Measurements from ENCODE around the gene HGFAC.

Gene HGFAC

DNA sequence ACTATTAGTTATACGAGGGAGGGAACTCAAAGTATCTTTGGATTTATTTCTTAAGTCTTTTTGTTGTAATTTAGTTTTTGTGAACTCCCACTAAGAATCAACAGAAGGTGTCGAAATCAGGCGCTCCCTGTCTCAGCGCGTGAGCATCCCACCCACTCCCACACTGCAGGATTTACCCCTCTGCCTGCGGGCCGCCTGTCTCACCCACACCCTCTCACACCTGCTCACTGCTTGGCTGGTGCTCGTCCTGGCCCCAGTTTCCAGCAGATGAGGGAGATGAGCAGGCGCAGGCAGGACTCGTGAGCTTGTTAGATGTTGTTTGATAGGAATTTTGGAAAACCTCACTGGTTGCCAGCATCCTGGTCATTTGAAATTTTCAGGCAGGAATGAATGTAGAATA, 20.8 kb upstream of the HGFAC start:
- no peak for TF ChIP-seq CTCF (IDR thresholded peaks at IDR 0.05; ENCODE audit: insufficient read depth, low read length, poor library complexity, severe bottlenecking)
- Histone ChIP-seq H3K4me3 (replicated peaks; ENCODE audit: low read depth, low read length) (no peak overlapping the region), H3K36me3 (ENCODE audit: control insufficient read depth, insufficient read depth, low read length) (no peaks in the 10 kb centered on the region), H3K27me3 (replicated peaks; ENCODE audit: control insufficient read depth, insufficient read depth, low read length) (no peaks in the 10 kb centered on the region; the same call in 1 of the 2 replicates)
- no peak for DNase-seq (ENCODE audit: extremely low read depth, insufficient read length)

DNA sequence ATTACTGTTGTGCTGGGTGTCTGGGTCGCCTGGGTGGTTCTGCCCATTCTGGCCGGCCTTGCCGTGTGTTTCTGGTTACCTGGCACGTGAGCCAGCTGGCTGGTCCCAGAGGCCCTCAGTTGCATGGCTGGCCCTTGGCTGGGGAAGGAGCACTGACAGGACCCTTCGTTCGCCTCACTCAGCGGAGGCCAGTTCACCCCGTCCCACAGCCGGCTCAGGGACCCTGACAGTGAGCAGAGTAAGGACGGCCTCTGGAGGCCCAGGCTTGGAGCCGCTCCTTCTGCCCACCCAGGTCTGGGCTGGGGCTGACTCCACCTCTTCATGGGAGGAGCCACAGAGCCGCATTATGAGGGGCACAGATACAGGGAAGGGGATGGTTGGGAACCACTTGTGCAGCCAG, 20.3 kb upstream of the HGFAC start:
- Histone ChIP-seq H3K36me3 (ENCODE audit: control insufficient read depth, insufficient read depth, low read length) (no peaks in the 10 kb centered on the region), H3K4me3 (replicated peaks; ENCODE audit: low read depth, low read length) (no peak overlapping the region)

GRCh38 chr4:3422241-3422801, 19.4 kb upstream of the HGFAC start:
- H3K36me3 ChIP-seq (ENCODE audit: control insufficient read depth, insufficient read depth, low read length) = no peaks in the 10 kb centered on the region
- no peaks in the 10 kb centered on the region for H3K27me3 ChIP-seq (replicated peaks; ENCODE audit: control insufficient read depth, insufficient read depth, low read length)
- no peak for DNase-seq (ENCODE audit: extremely low read depth, insufficient read length)

More for the DNA sequence above, 20.3 kb upstream of the HGFAC start:
- no peak for TF ChIP-seq CTCF (IDR thresholded peaks at IDR 0.05; ENCODE audit: insufficient read depth, low read length, poor library complexity, severe bottlenecking)
- no peaks in the 10 kb centered on the region; the same call in 1 of the 2 replicates for H3K27me3 ChIP-seq (replicated peaks; ENCODE audit: control insufficient read depth, insufficient read depth, low read length)
- DNase-seq (ENCODE audit: extremely low read depth, insufficient read length) = no peak

GRCh38 chr4:3422808-3423297, 18.9 kb upstream of the HGFAC start:
- Histone ChIP-seq H3K27me3 (replicated peaks; ENCODE audit: control insufficient read depth, insufficient read depth, low read length) (no peaks in the 10 kb centered on the region), H3K36me3 (ENCODE audit: control insufficient read depth, insufficient read depth, low read length) (no peaks in the 10 kb centered on the region), H3K4me3 (replicated peaks; ENCODE audit: low read depth, low read length) (no peak overlapping the region)
- TF ChIP-seq CTCF (IDR thresholded peaks at IDR 0.05; ENCODE audit: insufficient read depth, low read length, poor library complexity, severe bottlenecking) = no peak
- no peak for DNase-seq (ENCODE audit: extremely low read depth, insufficient read length)

More at GRCh38 chr4:3422241-3422801, 19.4 kb upstream of the HGFAC start:
- H3K4me3 ChIP-seq (replicated peaks; ENCODE audit: low read depth, low read length) = no peak overlapping the region
- TF ChIP-seq CTCF (IDR thresholded peaks at IDR 0.05; ENCODE audit: insufficient read depth, low read length, poor library complexity, severe bottlenecking) = no peak

DNA sequence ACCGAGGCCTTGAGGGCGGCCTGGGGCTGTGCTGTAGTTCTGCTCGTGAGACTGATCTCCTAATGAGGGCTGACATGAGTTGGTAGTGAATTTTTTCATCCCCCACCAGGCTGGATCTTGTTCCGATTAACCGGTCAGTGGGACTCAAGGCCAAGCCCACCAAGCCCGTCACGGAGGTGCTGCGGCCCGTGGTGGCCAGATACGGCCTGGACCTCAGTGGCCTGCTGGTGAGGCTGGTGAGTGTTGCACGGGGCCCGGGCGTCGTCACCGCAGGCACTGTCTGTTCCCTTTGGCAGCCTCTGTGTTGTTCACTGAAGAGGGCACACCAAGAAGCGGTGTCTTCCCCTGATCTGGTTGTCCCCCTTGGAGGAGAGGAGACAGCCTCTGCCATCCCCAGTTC, 18.4 kb upstream of the HGFAC start:
- Histone ChIP-seq H3K36me3 (ENCODE audit: control insufficient read depth, insufficient read depth, low read length) (no peaks in the 10 kb centered on the region), H3K4me3 (replicated peaks; ENCODE audit: low read depth, low read length) (no peak overlapping the region), H3K27me3 (replicated peaks; ENCODE audit: control insufficient read depth, insufficient read depth, low read length) (no peaks in the 10 kb centered on the region)
- no peak for TF ChIP-seq CTCF (IDR thresholded peaks at IDR 0.05; ENCODE audit: insufficient read depth, low read length, poor library complexity, severe bottlenecking)
- DNase-seq (ENCODE audit: extremely low read depth, insufficient read length) = no peak

- TF ChIP-seq CTCF (IDR thresholded peaks at IDR 0.05; ENCODE audit: insufficient read depth, low read length, poor library complexity, severe bottlenecking) = no peak
- H3K4me3 ChIP-seq (replicated peaks; ENCODE audit: low read depth, low read length) = no peak overlapping the region
- H3K27me3 ChIP-seq (replicated peaks; ENCODE audit: control insufficient read depth, insufficient read depth, low read length) = no peaks in the 10 kb centered on the region
- DNase-seq (ENCODE audit: extremely low read depth, insufficient read length) = no peak
- H3K36me3 ChIP-seq (ENCODE audit: control insufficient read depth, insufficient read depth, low read length) = no peaks in the 10 kb centered on the region
Observed at GRCh38 chr4:3423952-3424351, 17.8 kb upstream of the HGFAC start.
